Measurements from ENCODE around the gene ZNF81. TPM values are rescaled to one million over a fixed set of nuclear protein-coding genes. Genes with fewer than 3 reads are reported as not detected.

ZNF81 gene
- total RNA-seq, 1 donor from 2014 or later, result 15.4 TPM

DNA sequence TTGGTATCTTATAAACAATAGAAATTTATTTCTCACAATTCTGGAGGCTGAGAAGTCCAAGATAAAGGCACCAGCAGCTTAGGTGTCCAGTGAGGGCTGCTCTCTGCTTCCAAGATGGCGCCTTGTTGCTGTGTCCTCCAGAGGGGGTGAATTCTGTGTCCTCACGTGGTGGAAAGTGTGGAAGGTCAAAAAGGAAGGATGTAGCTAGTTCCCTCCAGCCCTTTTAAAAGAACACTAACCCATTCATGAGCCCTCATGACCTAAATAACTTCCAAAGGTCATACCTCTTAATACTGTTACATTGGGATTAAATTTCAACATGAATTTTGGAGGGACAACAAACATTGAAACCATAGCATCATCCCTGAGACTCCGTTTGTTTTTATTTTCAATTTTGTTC, 48.8 kb downstream of the ZNF81 start:
- Mint-ChIP-seq H3K4me1 (ENCODE audit: unreplicated experiment) (no peaks in the 10 kb centered on the region), H3K27ac (no peak overlapping the region), H3K27me3 (no peaks in the 10 kb centered on the region), H3K36me3 (peaks cover 18% of the 10 kb centered on the region), H3K9me3 (peaks cover 4% of the 10 kb centered on the region), H3K4me3 (no peak overlapping the region)
- no peak for TF ChIP-seq CTCF (conservative IDR thresholded peaks at IDR 0.05)
- no peak for DNase-seq (ENCODE audit: extremely low spot score, unreplicated experiment)

DNA sequence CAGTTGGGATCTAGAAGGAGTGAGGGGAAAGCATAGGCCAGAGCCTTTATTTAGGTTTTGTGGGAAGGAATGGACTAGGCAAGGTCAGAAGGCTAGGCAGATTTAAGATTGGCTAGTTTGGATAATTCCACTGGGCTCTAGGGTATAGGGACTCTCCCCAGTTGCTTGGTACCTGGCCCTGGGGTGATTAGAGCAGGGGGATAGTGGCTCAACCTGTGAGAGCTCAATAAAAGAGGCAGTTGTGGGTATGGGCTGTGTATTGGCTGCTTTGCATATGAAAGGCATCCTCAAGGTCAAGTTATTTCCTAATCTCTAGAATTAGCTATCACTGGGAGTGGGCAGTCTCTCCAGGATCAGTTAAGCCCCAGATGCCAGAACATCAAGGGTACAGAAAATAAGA, 61.3 kb downstream of the ZNF81 start:
- Mint-ChIP-seq H3K9me3 (no peaks in the 10 kb centered on the region), H3K4me3 (no peak overlapping the region), H3K27me3 (no peaks in the 10 kb centered on the region), H3K27ac (no peak overlapping the region), H3K36me3 (peaks cover 9% of the 10 kb centered on the region), H3K4me1 (ENCODE audit: unreplicated experiment) (no peaks in the 10 kb centered on the region)
- DNase-seq (ENCODE audit: extremely low spot score, unreplicated experiment), result no peak
- TF ChIP-seq CTCF (conservative IDR thresholded peaks at IDR 0.05), result no peak

DNA sequence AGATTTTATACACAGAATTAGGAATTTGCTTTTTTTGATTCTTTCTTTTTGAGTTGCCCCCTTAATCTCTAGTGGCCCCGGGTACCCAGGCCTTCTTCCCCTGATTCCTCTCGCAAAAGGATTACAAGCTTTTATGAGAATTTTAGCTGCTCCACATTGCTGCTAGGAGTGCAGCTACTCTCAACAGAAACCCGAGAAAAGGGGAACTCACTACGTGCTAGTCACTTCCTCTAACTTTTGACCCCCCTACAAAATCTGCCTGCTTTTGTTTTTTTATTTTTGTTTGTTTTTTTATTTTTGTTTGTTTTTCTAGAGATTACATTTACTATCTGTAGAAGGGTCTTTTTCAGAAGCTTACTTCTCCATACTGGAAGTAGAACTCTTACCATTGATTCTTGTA, 64.1 kb downstream of the ZNF81 start:
- no peak for TF ChIP-seq CTCF (conservative IDR thresholded peaks at IDR 0.05)
- no peak for DNase-seq (ENCODE audit: extremely low spot score, unreplicated experiment)
- Mint-ChIP-seq H3K9me3 (no peaks in the 10 kb centered on the region), H3K4me3 (no peak overlapping the region), H3K27me3 (no peaks in the 10 kb centered on the region), H3K4me1 (ENCODE audit: unreplicated experiment) (no peaks in the 10 kb centered on the region), H3K27ac (no peak overlapping the region), H3K36me3 (peaks cover 5% of the 10 kb centered on the region)

DNA sequence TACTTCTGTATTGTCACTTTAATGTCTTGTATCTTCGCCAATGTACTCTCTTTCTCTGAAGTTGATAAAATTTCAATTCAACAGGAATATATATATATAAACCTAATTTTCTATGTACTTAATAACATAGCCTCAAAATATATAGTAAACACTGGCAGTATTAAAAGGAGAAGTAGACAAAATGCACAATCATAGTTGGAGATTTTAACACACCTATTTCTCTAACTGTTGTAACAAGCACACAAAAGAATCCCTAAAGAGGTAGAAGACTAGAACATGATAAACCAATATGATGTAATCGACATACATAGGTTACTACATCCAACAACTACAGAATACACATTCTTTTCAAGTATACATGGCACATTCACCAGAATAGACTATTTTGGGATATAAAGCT, 65.5 kb downstream of the ZNF81 start:
- no peak for TF ChIP-seq CTCF (conservative IDR thresholded peaks at IDR 0.05)
- DNase-seq (ENCODE audit: extremely low spot score, unreplicated experiment), result no peak

DNA sequence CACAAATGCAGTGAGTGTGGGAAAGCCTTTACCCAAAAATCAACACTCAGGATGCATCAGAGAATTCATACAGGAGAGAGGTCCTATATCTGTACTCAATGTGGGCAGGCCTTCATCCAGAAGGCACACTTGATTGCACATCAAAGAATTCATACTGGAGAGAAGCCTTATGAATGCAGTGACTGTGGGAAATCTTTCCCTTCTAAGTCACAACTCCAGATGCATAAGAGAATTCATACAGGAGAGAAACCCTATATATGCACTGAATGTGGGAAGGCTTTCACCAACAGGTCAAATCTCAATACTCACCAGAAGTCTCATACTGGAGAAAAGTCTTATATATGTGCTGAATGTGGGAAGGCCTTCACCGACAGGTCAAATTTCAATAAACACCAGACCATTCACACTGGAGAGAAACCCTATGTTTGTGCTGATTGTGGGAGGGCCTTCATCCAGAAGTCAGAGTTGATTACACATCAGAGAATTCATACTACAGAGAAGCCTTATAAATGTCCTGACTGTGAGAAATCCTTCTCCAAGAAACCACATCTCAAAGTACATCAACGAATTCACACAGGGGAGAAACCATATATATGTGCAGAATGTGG, 79.3 kb downstream of the ZNF81 start:
- Mint-ChIP-seq H3K4me3 (no peak overlapping the region), H3K9me3 (peaks cover 22% of the 10 kb centered on the region), H3K4me1 (ENCODE audit: unreplicated experiment) (no peaks in the 10 kb centered on the region), H3K27me3 (no peaks in the 10 kb centered on the region), H3K36me3 (peaks cover 20% of the 10 kb centered on the region), H3K27ac (no peak overlapping the region)
- DNase-seq (ENCODE audit: extremely low spot score, unreplicated experiment), result no peak
- TF ChIP-seq CTCF (conservative IDR thresholded peaks at IDR 0.05), result no peak

More for the DNA sequence above, 65.5 kb downstream of the ZNF81 start:
- H3K27ac Mint-ChIP-seq, result no peak overlapping the region
- H3K36me3 Mint-ChIP-seq, result no peaks in the 10 kb centered on the region
- no peaks in the 10 kb centered on the region for H3K9me3 Mint-ChIP-seq
- no peaks in the 10 kb centered on the region for H3K4me1 Mint-ChIP-seq (ENCODE audit: unreplicated experiment)
- H3K27me3 Mint-ChIP-seq, result no peaks in the 10 kb centered on the region
- H3K4me3 Mint-ChIP-seq, result no peak overlapping the region

DNA sequence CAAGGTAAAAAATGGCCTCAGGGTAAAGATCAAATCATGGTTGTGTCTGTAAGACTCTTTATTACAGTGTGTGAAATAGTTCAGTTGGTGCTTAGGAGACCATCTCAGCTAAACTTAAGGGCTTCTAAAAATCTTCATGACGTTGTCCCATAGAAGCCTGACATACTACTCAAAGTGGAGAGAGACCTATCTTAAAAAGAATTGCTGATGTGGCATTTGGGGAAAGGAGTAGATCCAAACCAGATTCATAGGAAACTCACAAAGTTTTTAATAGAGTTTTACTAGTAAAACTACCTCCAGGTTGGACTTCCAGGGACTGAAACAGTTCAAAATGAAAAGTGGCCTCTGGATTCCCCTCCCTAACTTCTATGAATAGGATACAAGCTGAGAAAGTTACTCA, 81.6 kb downstream of the ZNF81 start:
- no peaks in the 10 kb centered on the region for H3K27me3 Mint-ChIP-seq

More for the DNA sequence above, 81.6 kb downstream of the ZNF81 start:
- TF ChIP-seq CTCF (conservative IDR thresholded peaks at IDR 0.05), result no peak
- no peak overlapping the region for H3K27ac Mint-ChIP-seq
- H3K4me1 Mint-ChIP-seq (ENCODE audit: unreplicated experiment), result no peaks in the 10 kb centered on the region
- no peak overlapping the region for H3K4me3 Mint-ChIP-seq
- peaks cover 20% of the 10 kb centered on the region for H3K36me3 Mint-ChIP-seq
- peaks cover 22% of the 10 kb centered on the region for H3K9me3 Mint-ChIP-seq
- no peak for DNase-seq (ENCODE audit: extremely low spot score, unreplicated experiment)
